ENCODE results near the gene ADSS2.

DNA sequence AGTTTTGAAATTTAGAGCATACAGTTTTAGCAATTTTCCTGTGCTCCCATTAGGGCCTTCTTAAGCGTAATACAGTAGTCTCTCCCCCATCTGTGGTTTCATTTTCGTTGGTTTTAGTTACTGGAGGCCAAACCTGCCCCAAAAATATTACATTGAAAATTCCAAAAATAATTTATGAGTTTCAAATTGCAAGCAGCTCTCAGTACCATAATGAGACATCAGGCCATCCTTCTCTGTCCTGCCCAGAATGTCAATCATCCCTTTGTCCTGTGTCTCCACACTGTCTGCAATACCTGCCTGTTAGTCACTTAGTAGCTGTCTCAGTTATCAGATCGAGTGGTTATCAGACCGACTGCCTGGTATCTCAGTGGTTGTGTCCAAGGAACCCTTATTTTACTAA, 45.4 kb downstream of the ADSS2 start:
- TF ChIP-seq POLR2A (IDR thresholded peaks at IDR 0.05) (no peak), EP300 (IDR thresholded peaks at IDR 0.05) (no peak), POLR2AphosphoS5 (IDR thresholded peaks at IDR 0.05) (no peak)
- TF ChIP-seq, protein P1, sequence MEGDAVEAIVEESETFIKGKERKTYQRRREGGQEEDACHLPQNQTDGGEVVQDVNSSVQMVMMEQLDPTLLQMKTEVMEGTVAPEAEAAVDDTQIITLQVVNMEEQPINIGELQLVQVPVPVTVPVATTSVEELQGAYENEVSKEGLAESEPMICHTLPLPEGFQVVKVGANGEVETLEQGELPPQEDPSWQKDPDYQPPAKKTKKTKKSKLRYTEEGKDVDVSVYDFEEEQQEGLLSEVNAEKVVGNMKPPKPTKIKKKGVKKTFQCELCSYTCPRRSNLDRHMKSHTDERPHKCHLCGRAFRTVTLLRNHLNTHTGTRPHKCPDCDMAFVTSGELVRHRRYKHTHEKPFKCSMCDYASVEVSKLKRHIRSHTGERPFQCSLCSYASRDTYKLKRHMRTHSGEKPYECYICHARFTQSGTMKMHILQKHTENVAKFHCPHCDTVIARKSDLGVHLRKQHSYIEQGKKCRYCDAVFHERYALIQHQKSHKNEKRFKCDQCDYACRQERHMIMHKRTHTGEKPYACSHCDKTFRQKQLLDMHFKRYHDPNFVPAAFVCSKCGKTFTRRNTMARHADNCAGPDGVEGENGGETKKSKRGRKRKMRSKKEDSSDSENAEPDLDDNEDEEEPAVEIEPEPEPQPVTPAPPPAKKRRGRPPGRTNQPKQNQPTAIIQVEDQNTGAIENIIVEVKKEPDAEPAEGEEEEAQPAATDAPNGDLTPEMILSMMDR (IDR thresholded peaks at IDR 0.05), result no peak
